K562 (cell line): Measurements from ENCODE around the gene TRIM44.

ENCODE experiments used
- ELK3 ChIP-seq: fragments of 450-650 bp; formaldehyde crosslinking; IDR thresholded peaks from 2 replicates; pipeline ENCODE4 v1.4.0; 2020; ENCODE audit warnings: mild to moderate bottlenecking
- FOXK1 ChIP-seq: sonication (generic); formaldehyde crosslinking; IDR thresholded peaks from 2 replicates; pipeline ENCODE4 v1.8.0; 2022; ENCODE audit warnings: missing genetic modification reagents, mild to moderate bottlenecking, borderline replicate concordance
- RFX5 ChIP-seq: IDR thresholded peaks from 2 replicates; pipeline ENCODE4 v1.6.1; 2011; ENCODE audit warnings: low read depth, mild to moderate bottlenecking, improper control_type of control experiment, low read length
- ZNF707 ChIP-seq: fragments of 250-450 bp; sonication (Bioruptor Pico); conservative IDR thresholded peaks from 2 replicates; pipeline ENCODE4 v1.8.0; 2022; ENCODE audit warnings: inconsistent platforms, mild to moderate bottlenecking, moderate library complexity
- TF ChIP-seq, protein P1 (sequence below), 3 experiments: IDR thresholded peaks in 2 of 3; conservative IDR thresholded peaks in 1 of 3; 2 replicates each; pipeline ENCODE4 v1.5.1; 2011 to 2012; ENCODE audit warnings: low read length in 3 of 3, mild to moderate bottlenecking in 3 of 3, control low read depth in 2 of 3, improper control_type of control experiment in 1 of 3, inconsistent platforms in 1 of 3, low read depth in 1 of 3, mixed read lengths in 1 of 3, moderate library complexity in 1 of 3; ENCODE audit not compliant: insufficient read depth in 2 of 3

DNA sequence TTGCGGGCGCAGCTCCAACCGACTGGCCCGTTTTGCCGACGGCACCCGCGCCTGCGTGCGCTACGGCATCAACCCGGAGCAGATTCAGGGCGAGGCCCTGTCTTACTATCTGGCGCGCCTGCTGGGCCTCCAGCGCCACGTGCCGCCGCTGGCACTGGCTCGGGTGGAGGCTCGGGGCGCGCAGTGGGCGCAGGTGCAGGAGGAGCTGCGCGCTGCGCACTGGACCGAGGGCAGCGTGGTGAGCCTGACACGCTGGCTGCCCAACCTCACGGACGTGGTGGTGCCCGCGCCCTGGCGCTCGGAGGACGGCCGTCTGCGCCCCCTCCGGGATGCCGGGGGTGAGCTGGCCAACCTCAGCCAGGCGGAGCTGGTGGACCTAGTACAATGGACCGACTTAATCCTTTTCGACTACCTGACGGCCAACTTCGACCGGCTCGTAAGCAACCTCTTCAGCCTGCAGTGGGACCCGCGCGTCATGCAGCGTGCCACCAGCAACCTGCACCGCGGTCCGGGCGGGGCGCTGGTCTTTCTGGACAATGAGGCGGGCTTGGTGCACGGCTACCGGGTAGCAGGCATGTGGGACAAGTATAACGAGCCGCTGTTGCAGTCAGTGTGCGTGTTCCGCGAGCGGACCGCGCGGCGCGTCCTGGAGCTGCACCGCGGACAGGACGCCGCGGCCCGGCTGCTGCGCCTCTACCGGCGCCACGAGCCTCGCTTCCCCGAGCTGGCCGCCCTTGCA, 43.3 kb upstream of the TRIM44 start:
- TF ChIP-seq, protein P1, sequence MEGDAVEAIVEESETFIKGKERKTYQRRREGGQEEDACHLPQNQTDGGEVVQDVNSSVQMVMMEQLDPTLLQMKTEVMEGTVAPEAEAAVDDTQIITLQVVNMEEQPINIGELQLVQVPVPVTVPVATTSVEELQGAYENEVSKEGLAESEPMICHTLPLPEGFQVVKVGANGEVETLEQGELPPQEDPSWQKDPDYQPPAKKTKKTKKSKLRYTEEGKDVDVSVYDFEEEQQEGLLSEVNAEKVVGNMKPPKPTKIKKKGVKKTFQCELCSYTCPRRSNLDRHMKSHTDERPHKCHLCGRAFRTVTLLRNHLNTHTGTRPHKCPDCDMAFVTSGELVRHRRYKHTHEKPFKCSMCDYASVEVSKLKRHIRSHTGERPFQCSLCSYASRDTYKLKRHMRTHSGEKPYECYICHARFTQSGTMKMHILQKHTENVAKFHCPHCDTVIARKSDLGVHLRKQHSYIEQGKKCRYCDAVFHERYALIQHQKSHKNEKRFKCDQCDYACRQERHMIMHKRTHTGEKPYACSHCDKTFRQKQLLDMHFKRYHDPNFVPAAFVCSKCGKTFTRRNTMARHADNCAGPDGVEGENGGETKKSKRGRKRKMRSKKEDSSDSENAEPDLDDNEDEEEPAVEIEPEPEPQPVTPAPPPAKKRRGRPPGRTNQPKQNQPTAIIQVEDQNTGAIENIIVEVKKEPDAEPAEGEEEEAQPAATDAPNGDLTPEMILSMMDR (IDR thresholded peaks at IDR 0.05 in 2 of 3, conservative IDR thresholded peaks at IDR 0.05 in 1 of 3; ENCODE audit: insufficient read depth in 2 of 3, low read depth in 1 of 3, low read length in 3 of 3): no peak
- TF ChIP-seq RFX5 (no peak), ZNF707 (CRISPR knock-in tag) (no peak), FOXK1 (no peak), ELK3 (no peak)
